Stimulated activated memory B cell treated with anti-CD40 and anti-IgM and Interleukin-4, amounts not matched to agents 10 μg/mL and 1 μg/mL and 100 μg/mL, for 72 hours (primary cell): ENCODE data around the gene INSIG1.
A peak's percentile ranks its signal among the peaks of the same experiment; 100 is the strongest.

Experiments used
- ATAC-seq: fragments of 150-1000 bp; cut with Tn5 transposase; 2 replicates; pipeline ENCODE4 v1.10.0; 2021
- H3K27ac Mint-ChIP-seq: one replicate; pipeline ENCODE4 v1.8.0; 2022; ENCODE audit warnings: mild to moderate bottlenecking, mixed read lengths
- H3K27me3 Mint-ChIP-seq: one replicate; pipeline ENCODE4 v1.8.0; 2022; ENCODE audit warnings: mixed read lengths
- H3K36me3 Mint-ChIP-seq: one replicate; pipeline ENCODE4 v1.8.0; 2022; ENCODE audit warnings: mixed read lengths
- H3K4me1 Mint-ChIP-seq: one replicate; pipeline ENCODE4 v1.8.0; 2022; ENCODE audit warnings: mixed read lengths
- H3K4me3 Mint-ChIP-seq: one replicate; pipeline ENCODE4 v1.8.0; 2022; ENCODE audit warnings: mild to moderate bottlenecking, moderate library complexity, mixed read lengths
- H3K9me3 Mint-ChIP-seq: one replicate; pipeline ENCODE4 v1.8.0; 2022; ENCODE audit warnings: mixed read lengths

INSIG1 gene

DNA sequence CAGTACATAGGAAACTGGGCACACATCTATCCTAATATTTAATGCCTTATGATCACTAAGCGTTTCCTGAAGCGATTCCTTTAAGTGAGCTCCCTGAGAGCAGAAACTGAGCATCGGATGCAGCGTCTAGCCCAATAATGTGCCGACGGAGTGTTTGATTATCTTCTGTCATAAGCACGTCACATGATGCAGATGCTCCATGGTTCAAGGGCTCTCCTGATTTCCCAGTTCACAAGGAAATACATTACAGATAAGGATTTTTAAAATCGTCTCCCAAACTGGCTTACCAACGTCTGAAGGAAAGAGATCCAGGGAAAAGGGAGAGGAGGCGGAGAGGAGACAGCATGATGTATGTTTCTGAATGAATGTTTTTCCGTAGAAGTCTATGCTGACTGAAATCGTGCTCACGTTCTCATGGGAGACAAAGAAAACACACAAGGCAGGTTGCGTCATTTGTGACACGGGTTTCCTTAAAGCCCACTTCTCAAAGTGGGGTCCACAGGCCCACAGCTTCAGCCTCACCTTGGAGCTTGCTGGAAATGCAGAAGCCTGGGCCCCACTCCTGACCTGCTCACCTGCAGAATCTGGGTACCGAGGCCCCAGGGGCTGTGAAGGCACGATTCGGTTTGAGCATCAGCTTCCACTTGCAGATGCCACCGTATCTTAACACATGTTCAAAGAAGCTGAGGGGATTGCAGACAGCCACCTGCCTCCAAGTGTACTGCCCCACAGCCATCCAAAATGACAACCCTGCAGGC, 21.5 kb upstream of the INSIG1 start:
- ATAC-seq, result no peak
- no peaks in the 10 kb centered on the region for H3K9me3 Mint-ChIP-seq
- H3K4me3 Mint-ChIP-seq, result no peak overlapping the region
- no peaks in the 10 kb centered on the region for H3K36me3 Mint-ChIP-seq
- no peak overlapping the region for H3K27ac Mint-ChIP-seq
- peaks cover 10% of the 10 kb centered on the region for H3K27me3 Mint-ChIP-seq
- peaks cover 6% of the 10 kb centered on the region for H3K4me1 Mint-ChIP-seq

DNA sequence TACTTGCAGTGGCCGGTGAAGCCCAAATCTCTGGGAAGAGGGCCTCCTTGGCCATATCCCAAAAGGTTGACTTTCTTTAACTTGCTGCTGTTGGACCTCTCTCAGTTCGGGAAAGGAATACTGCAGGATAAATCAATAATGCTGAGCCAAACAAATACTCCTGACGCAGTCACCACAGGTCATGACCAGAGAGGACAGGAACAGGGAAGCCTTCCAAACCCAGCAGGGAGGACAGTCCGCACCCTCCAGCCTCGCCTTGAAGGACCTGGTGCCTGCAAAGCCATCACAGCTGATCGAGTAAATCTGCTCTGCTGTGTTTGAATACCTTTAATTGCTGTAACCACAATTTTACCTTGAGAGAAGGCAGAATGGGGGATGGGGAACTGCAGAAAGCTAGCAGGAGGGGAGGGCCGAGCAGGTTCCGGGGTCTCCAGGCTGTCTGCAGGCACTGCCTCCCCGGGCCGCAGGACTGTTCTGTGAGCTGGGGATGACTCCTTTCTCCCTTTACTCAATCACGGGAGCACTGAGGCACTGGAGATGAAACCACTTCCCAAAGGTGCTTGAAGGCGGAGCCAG, 20.8 kb upstream of the INSIG1 start:
- H3K4me3 Mint-ChIP-seq, result no peak overlapping the region
- H3K4me1 Mint-ChIP-seq, result peaks cover 6% of the 10 kb centered on the region
- no peak for ATAC-seq
- H3K36me3 Mint-ChIP-seq, result no peaks in the 10 kb centered on the region
- peaks cover 10% of the 10 kb centered on the region for H3K27me3 Mint-ChIP-seq
- H3K9me3 Mint-ChIP-seq, result no peaks in the 10 kb centered on the region
- H3K27ac Mint-ChIP-seq, result no peak overlapping the region

DNA sequence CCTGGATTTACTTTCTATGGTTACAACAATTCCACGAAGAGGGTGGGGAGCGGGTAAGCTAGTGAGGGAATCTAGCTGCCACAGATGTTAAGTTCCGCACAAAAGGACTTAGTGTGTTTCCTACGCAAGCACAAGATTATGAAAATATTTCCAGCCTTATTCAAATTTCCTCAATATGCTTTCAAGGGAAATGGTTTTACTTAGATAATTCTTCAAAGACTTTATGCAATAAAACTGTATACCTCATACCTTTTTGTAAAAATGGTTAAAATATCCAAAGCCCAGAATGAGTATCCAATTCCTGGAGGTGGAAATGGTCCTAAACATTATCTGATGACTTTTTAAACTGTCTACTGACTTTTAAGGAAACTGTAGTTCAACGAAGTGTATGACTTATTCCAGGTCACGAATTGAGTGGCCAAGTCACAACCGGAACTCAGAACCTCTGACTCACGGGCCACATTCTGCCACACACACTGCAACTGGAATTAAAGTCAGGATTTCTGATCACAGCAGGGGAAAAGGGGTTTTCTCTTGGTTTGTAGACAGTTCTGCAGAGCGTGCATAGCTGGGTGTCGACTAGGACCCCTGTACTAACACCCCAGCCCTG, 20.2 kb upstream of the INSIG1 start:
- no peak overlapping the region for H3K27ac Mint-ChIP-seq
- H3K4me3 Mint-ChIP-seq, result no peak overlapping the region
- H3K9me3 Mint-ChIP-seq, result no peaks in the 10 kb centered on the region
- no peaks in the 10 kb centered on the region for H3K36me3 Mint-ChIP-seq
- peaks cover 10% of the 10 kb centered on the region for H3K27me3 Mint-ChIP-seq
- no peak for ATAC-seq
- H3K4me1 Mint-ChIP-seq, result peaks cover 10% of the 10 kb centered on the region

DNA sequence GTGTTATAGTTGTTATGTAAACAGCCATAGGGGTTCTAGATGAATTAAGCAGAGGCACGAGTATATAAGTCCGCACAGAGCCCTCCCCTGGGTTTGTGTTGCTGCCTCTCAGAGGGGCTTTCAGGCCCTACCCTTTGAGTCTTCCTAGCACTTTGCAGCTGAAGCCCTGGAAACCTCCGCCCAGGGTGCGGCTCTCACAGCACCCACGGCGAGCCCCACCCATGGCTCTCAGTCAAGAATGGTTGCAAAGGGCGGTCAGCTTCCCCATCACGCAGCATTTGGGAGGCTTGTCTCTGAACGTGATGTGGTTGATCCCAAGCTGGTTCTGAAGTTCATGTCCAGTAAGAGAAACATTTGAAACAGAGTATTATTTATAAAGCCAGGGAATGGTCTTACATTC, 18.8 kb upstream of the INSIG1 start:
- Mint-ChIP-seq H3K27ac (no peak overlapping the region), H3K4me3 (no peak overlapping the region), H3K36me3 (no peaks in the 10 kb centered on the region), H3K4me1 (peaks cover 24% of the 10 kb centered on the region), H3K27me3 (peaks cover 10% of the 10 kb centered on the region), H3K9me3 (no peaks in the 10 kb centered on the region)
- no peak for ATAC-seq

DNA sequence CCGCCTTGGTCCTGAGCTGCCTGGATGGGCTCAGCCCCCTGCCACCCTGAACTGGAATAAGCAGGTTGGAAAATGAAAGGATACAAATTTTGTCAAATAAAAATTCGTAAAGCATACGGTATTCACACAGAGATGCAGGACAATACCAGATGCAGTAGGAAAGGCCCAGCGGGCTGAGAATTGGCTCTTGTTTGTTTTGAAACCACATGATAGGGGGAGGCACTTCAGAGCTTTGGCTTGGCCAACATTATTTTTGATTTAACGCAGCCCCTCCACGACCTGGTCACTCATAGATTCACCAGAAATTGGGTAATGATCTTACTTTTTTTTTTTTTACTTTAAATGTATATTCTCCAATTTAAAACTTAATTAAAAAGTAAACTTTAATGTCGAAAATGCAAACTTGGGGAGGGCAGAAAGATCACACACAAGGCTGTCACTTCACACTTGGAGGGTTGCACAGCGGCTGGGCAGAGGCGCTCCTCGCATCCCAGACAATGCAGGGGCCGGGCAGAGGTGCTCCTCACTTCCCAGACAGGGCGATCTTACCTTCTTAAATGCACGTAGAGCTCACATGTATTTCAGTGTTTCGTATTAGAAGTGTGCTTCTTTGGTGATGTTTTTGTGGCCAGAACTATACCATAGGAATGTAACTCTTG, 17.8 kb upstream of the INSIG1 start:
- no peaks in the 10 kb centered on the region for H3K36me3 Mint-ChIP-seq
- H3K27ac Mint-ChIP-seq, result no peak overlapping the region
- ATAC-seq, result no peak
- peaks cover 34% of the 10 kb centered on the region for H3K4me1 Mint-ChIP-seq
- no peak overlapping the region for H3K4me3 Mint-ChIP-seq
- peaks cover 19% of the 10 kb centered on the region for H3K27me3 Mint-ChIP-seq
- H3K9me3 Mint-ChIP-seq, result no peaks in the 10 kb centered on the region

DNA sequence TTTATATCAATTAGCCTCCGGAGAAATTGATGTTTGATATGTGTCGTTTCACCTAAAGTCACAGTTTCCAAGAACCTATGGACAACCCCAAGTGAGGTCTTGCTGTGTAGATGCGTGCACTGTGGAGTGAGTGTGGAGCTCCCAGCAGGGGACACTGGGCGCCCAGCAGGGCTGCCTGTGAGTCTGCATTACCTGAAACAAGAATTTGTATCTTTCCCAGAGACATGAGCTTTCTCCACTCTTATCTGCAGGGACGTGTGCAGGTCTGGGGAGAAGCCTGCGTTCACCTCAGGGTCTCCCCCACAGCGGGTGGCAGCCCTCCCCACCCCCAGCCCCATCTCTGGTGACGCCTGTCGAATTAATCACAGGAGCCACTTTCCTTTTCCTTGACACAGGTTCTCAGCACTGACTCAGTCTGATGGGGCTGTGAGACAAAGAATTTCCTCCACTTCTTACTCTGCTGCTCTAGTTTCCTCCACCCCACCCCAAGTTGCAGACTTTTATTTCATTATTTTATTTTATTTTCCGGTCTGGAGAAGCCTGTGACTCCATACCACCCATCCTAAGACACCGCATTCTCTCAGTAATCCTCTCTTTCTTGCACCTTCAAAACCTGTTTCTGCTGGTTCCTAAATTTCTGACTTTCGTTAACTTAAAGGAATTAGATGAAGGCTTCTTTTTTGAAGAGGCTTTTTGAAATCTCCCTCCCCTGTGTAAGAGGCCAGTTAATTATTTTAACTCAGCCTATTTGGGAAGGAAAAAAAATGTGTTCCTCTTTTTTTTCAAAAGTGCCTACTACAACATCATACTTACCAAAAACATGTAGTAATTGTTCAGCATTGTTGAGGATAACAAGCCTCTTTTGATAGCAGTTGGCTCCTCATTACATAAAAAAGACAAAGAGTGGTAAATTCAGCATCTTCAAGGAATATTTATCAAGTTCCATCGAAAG, 17.0 kb upstream of the INSIG1 start:
- peaks cover 42% of the 10 kb centered on the region for H3K4me1 Mint-ChIP-seq
- peak overlapping the region; percentile 46 for H3K27ac Mint-ChIP-seq
- ATAC-seq, result no peak
- H3K36me3 Mint-ChIP-seq, result no peaks in the 10 kb centered on the region
- H3K9me3 Mint-ChIP-seq, result no peaks in the 10 kb centered on the region
- peaks cover 26% of the 10 kb centered on the region for H3K27me3 Mint-ChIP-seq
- no peak overlapping the region for H3K4me3 Mint-ChIP-seq

DNA sequence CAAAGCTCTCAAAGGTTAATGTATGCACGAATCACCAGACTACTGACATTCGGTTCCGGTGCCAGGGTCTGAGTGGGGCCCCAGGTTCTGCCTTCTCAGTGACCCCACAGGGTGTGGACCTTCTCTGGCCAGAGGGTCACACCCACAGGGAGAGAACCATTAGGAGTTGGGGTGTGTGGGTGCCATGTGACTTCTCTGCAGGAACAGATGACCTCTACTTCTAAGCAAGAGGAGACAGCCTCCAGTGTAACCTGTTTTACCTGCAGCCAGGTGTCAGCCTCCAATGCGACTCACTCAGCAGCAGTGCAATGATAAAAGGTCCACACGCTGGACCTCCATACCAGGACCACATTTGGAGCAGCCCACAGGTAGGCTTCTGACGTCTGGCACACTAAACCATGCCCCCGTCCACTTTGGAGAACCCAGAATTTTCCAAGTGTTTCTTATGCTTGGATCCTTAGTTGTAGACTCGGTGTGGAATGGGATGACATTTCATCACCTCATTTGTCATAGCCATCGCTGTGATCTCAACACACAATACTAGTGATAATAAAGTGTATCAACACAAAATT, 16.2 kb upstream of the INSIG1 start:
- Mint-ChIP-seq H3K36me3 (no peaks in the 10 kb centered on the region), H3K4me1 (peaks cover 50% of the 10 kb centered on the region), H3K9me3 (no peaks in the 10 kb centered on the region), H3K4me3 (no peak overlapping the region), H3K27me3 (peaks cover 26% of the 10 kb centered on the region), H3K27ac (no peak overlapping the region)
- ATAC-seq, result no peak

DNA sequence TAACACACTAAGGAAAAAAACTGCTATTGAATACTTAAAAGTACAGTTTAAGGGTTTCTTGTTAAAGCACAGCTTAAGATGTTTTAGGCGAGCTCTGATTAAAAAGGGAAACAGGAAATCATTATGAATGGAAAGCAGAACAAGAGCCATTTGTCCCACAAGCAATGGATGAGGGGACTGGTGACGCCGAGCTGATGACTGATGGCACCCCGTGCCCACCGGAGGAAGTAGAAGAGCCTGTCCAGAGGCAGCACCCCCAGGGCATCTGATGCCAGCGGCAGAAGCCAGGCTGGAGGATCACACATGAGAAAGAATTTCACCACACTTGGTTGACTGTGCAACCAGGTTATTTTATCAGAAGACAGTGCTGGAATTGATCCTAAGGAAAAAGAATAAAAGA, 15.0 kb upstream of the INSIG1 start:
- no peaks in the 10 kb centered on the region for H3K36me3 Mint-ChIP-seq
- H3K27ac Mint-ChIP-seq, result peak overlapping the region; percentile 70
- no peak overlapping the region for H3K4me3 Mint-ChIP-seq
- H3K9me3 Mint-ChIP-seq, result no peaks in the 10 kb centered on the region
- peak; percentile 45 for ATAC-seq
- H3K4me1 Mint-ChIP-seq, result peaks cover 60% of the 10 kb centered on the region
- peaks cover 32% of the 10 kb centered on the region for H3K27me3 Mint-ChIP-seq

DNA sequence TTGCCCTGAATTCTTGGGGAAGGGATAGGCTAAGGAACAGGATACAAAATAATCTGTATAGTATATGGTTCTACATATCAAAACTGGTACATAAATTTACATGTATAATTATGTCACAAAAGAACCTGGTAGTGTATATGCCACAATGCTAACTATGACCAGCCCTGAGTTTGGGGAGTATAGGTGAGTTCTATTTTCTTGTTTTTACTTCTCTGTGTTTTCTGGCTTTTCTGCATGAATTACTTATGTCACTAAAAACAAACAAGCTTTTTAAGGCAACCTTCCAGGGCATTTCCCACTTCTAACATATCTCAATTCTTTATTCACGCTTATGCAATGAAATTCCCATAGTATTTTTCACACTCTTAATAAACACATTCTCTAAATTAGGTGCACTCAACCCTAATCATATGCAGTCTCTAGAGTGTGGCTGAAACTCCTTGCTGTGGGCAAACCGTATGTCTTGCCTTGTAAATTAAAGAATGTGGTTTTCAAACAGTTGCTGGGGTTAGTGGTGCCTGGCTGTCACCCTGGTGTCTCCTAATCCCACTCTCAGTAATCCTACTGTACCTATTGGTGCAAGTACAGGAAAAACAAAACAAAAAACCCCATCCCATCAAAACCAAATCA, 14.0 kb upstream of the INSIG1 start:
- ATAC-seq, result peak; percentile 61

DNA sequence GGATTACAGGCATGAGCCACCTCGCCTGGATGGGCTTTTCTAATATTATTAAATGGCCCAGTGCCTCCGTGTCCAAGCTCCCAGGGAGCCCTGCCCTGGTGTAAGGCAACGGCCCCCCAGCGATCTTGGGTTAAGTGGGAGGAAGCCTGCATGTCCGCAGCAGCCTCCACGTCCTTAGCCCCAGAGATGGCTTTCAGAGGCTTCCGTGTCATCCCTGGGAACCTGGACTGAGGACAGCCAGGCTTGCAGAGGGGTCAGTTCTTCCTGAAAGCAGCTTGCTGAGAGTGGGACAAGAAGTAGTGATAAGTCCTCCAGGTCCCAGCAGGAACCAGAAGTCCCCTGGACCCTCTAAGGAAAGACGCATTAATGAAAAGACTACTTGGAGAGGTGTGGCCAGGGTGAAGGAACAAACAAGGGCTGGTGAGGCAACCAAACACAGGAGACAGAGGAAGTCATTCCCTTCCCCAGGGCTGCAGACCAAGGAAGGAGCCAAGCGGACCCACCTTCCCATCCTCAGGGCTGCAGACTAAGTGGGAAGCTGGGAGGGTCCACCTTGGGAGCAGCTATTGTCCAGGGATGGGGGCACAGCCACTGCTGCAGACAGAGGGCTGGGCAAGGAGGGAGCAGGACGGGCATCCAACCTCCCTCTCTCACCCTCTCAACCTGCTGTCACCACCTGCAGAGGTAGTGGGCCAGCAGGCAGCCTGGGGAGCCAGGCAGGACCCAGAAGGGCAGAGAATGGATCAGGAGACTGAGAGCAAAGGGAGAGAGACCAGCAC, 13.0 kb upstream of the INSIG1 start:
- Mint-ChIP-seq H3K4me3 (peak overlapping the region; percentile 75), H3K9me3 (no peaks in the 10 kb centered on the region), H3K36me3 (no peaks in the 10 kb centered on the region), H3K27ac (peak overlapping the region; percentile 79), H3K27me3 (peaks cover 32% of the 10 kb centered on the region), H3K4me1 (peaks cover 60% of the 10 kb centered on the region)
- ATAC-seq, result no peak

More for the DNA sequence above, 14.0 kb upstream of the INSIG1 start:
- Mint-ChIP-seq H3K9me3 (no peaks in the 10 kb centered on the region), H3K36me3 (no peaks in the 10 kb centered on the region), H3K4me1 (peaks cover 60% of the 10 kb centered on the region), H3K4me3 (no peak overlapping the region), H3K27ac (peak overlapping the region; percentile 79), H3K27me3 (peaks cover 32% of the 10 kb centered on the region)

DNA sequence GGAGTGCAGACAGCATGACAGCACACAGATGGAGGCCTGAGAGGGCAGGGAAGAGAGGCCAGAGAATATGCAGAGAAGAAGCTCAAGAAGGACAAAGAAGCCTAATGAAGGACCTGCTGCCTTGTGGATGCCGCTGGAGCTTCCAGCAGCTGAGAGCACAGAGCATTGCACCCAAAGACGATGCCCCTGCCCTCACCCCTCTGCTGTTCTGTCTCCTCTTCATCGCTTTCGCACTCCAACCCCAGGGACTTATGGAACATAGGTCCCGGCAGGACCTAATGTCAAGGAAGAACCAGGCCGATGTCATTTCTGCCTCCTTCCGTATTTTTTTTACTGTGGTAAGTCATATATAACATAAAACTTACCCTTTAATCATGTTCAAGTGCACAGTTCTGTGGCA, 12.3 kb upstream of the INSIG1 start:
- Mint-ChIP-seq H3K4me1 (peaks cover 60% of the 10 kb centered on the region), H3K27ac (peak overlapping the region; percentile 79), H3K27me3 (peaks cover 27% of the 10 kb centered on the region)

DNA sequence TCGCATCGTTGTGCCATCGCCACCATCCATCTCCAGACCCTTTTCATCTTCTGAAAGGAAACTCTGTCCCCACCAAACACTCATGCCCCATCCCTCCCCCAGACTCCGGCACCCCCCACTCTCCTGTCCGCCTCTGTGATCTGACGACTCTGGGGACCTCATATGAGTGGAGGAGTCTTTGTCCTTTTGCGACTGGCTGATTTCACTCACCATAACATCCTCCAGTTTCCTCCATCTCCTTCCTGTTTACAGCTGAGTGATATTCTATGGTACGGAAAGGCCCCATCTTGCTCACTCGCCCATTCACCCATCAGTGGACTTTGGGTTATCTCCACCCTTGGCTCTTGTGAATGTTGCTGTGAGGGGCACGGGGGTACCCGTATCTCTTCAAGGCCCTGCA, 11.8 kb upstream of the INSIG1 start:
- H3K4me1 Mint-ChIP-seq, result peaks cover 58% of the 10 kb centered on the region
- peaks cover 23% of the 10 kb centered on the region for H3K27me3 Mint-ChIP-seq
- ATAC-seq, result peak; percentile 83
- no peaks in the 10 kb centered on the region for H3K9me3 Mint-ChIP-seq
- peak overlapping the region; percentile 75 for H3K4me3 Mint-ChIP-seq
- peak overlapping the region; percentile 79 for H3K27ac Mint-ChIP-seq
- H3K36me3 Mint-ChIP-seq, result no peaks in the 10 kb centered on the region

More for the DNA sequence above, 12.3 kb upstream of the INSIG1 start:
- Mint-ChIP-seq H3K4me3 (peak overlapping the region; percentile 75), H3K36me3 (no peaks in the 10 kb centered on the region), H3K9me3 (no peaks in the 10 kb centered on the region)
- no peak for ATAC-seq

DNA sequence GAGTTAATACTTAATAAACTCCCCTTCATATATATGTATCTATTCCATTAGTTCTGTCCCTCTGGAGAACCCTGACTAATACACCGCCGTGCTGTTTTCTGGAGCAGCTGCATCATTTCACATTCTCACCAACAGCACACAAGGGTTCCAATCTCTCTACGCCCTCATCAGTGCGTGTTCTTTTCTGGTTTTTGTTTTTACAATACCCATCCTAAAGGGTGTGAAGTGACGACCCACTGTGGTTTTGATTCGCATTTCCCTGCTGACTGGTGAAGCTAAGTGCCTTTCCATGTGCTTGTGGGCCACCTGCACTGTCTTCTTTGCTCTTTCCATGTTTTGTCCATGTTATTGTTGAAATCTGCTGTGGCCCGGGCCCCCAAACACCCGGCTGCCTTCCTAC, 11.0 kb upstream of the INSIG1 start:
- H3K4me1 Mint-ChIP-seq, result peaks cover 60% of the 10 kb centered on the region
- H3K4me3 Mint-ChIP-seq, result no peak overlapping the region
- H3K36me3 Mint-ChIP-seq, result no peaks in the 10 kb centered on the region

More for the DNA sequence above, 11.0 kb upstream of the INSIG1 start:
- Mint-ChIP-seq H3K9me3 (no peaks in the 10 kb centered on the region), H3K27ac (peak overlapping the region; percentile 79), H3K27me3 (peaks cover 21% of the 10 kb centered on the region)
- no peak for ATAC-seq
